HepG2 (cell line): Measurements from ENCODE around the gene FBP2. TPM values are rescaled to one million over a fixed set of nuclear protein-coding genes. Genes with fewer than 3 reads are reported as not detected.

ENCODE experiments used
- ATAC-seq: fragments of 200-7000 bp; cut with Tn5 transposase; 3 replicates; pipeline ENCODE4 v1.9.1; 2020; ENCODE audit warnings: mild to moderate bottlenecking, moderate library complexity
- BruUV-seq: library from RNA; stranded (reverse); fragments of 400-500 nt; replicated peaks from 2 replicates; lab custom pipeline; 2021; lab: Mats Ljungman, UMichigan
- CTCF ChIA-PET: fragments of 300-600 bp; formaldehyde crosslinking; extraction: SDS; loops from one replicate; lab custom pipeline; 2021; ENCODE audit warnings: low total read pairs, inconsistent platforms, low intra/inter-chr PET ratio; lab: Yijun Ruan, JAX
- POLR2A ChIA-PET: fragments of 350-600 bp; sonication (Branson Sonifier 250); formaldehyde crosslinking; loops from one replicate; lab custom pipeline; 2020; ENCODE audit warnings: antibody characterized with exemption, inconsistent platforms; lab: Yijun Ruan, JAX
- DNase-seq: peaks from one replicate; pipeline ENCODE4 v3.0.0-alpha.2; 2015; ENCODE audit warnings: low spot score
- FAIRE-seq: peaks from 3 replicates; lab custom pipeline; 2011; peaks lifted over from hg19 to GRCh38; lab: Jason Lieb, UNC
- H2AFZ ChIP-seq: one replicate; pipeline ENCODE4 v1.6.1; 2011; ENCODE audit warnings: low read length, inconsistent platforms
- H3K27ac ChIP-seq: fragments of 300-600 bp; 3 replicates; pipeline ENCODE4 v1.8.0; 2011; ENCODE audit warnings: mixed run types, mild to moderate bottlenecking, mixed read lengths, low read length, inconsistent platforms; ENCODE audit not compliant: insufficient read depth; ENCODE audit errors: extremely low read length
- H3K27me3 ChIP-seq, 2 experiments: fragments of 200-600 bp in 1 of 2; 2 replicates in 1 of 2; 3 replicates in 1 of 2; pipeline versions ENCODE4 v1.6.0 to v1.8.0; 2011; ENCODE audit warnings: low read length in 2 of 2, mild to moderate bottlenecking in 2 of 2, moderate library complexity in 2 of 2, inconsistent platforms in 1 of 2; ENCODE audit not compliant: insufficient read depth in 2 of 2, control insufficient read depth in 1 of 2
- H3K36me3 ChIP-seq, 2 experiments: fragments of 200-600 bp in 1 of 2; replicated peaks in 1 of 2; 2 replicates in 1 of 2; 3 replicates in 1 of 2; pipeline versions ENCODE4 v1.5.1 to v1.8.0; 2011; ENCODE audit warnings: low read length in 2 of 2, inconsistent platforms in 1 of 2; ENCODE audit not compliant: insufficient read depth in 2 of 2, control insufficient read depth in 1 of 2
- H3K4me1 ChIP-seq: 2 replicates; pipeline ENCODE4 v1.5.1; 2012; ENCODE audit warnings: low read length, inconsistent platforms; ENCODE audit not compliant: insufficient read depth
- H3K4me2 ChIP-seq: 2 replicates; pipeline ENCODE4 v1.6.0; 2011; ENCODE audit warnings: low read depth, low read length, inconsistent platforms
- H3K4me3 ChIP-seq, 3 experiments: fragments of 200-600 bp in 1 of 3; sonication (generic), shearing (Covaris generic) in 1 of 3; replicated peaks in 1 of 3; 2 replicates each; pipeline ENCODE4 v1.5.1; 2011 to 2016; ENCODE audit warnings: low read length in 3 of 3, inconsistent platforms in 2 of 3, low read depth in 2 of 3, mild to moderate bottlenecking in 2 of 3, control low read depth in 1 of 3, mixed read lengths in 1 of 3; ENCODE audit not compliant: insufficient read depth in 1 of 3
- H3K79me2 ChIP-seq: one replicate; pipeline ENCODE4 v1.6.1; 2011; ENCODE audit warnings: low read length, inconsistent platforms; ENCODE audit not compliant: insufficient read depth
- H3K9ac ChIP-seq: 2 replicates; pipeline ENCODE4 v1.6.0; 2011; ENCODE audit warnings: mild to moderate bottlenecking, low read depth, low read length, inconsistent platforms; ENCODE audit not compliant: insufficient read depth
- H3K9me3 ChIP-seq: 2 replicates; pipeline ENCODE4 v1.5.1; 2012; ENCODE audit warnings: mild to moderate bottlenecking, low read length
- H4K20me1 ChIP-seq: 2 replicates; pipeline ENCODE4 v1.6.0; 2011; ENCODE audit warnings: inconsistent platforms, mild to moderate bottlenecking, low read length, moderate library complexity; ENCODE audit not compliant: insufficient read depth
- AHR ChIP-seq: IDR thresholded peaks from 2 replicates; pipeline ENCODE4 v1.6.1; 2018; ENCODE audit warnings: missing genetic modification reagents, missing compliant biosample characterization
- CREB1 ChIP-seq, 2 experiments: fragments of 450-650 bp in 1 of 2; IDR thresholded peaks; 2 replicates each; pipeline ENCODE4 v1.6.1; 2016 to 2017; ENCODE audit warnings: control low read depth in 1 of 2, mild to moderate bottlenecking in 1 of 2, missing compliant biosample characterization in 1 of 2, missing genetic modification characterization in 1 of 2
- FOXA3 ChIP-seq: IDR thresholded peaks from 2 replicates; pipeline ENCODE4 v1.6.1; 2016; ENCODE audit warnings: missing genetic modification reagents, missing compliant biosample characterization
- FOXJ3 ChIP-seq: sonication (generic); formaldehyde crosslinking; IDR thresholded peaks from 2 replicates; pipeline ENCODE4 v1.4.0; 2020; ENCODE audit warnings: missing genetic modification reagents, mild to moderate bottlenecking, borderline replicate concordance
- GFI1 ChIP-seq: sonication (generic); formaldehyde crosslinking; IDR thresholded peaks from 2 replicates; pipeline ENCODE4 v1.5.0; 2020; ENCODE audit warnings: missing genetic modification reagents, mild to moderate bottlenecking, borderline replicate concordance
- HNRNPLL ChIP-seq: fragments of 200-400 bp; formaldehyde crosslinking; IDR thresholded peaks from 2 replicates; pipeline ENCODE4 v1.6.1; 2017; ENCODE audit warnings: mild to moderate bottlenecking, low read depth, low read length; ENCODE audit not compliant: poor library complexity, severe bottlenecking
- KLF13 ChIP-seq: sonication (generic); formaldehyde crosslinking; IDR thresholded peaks from 2 replicates; pipeline ENCODE4 v1.4.0; 2020; ENCODE audit warnings: mild to moderate bottlenecking, missing genetic modification reagents
- MAFK ChIP-seq, 2 experiments: IDR thresholded peaks in 1 of 2; conservative IDR thresholded peaks in 1 of 2; 2 replicates each; pipeline ENCODE4 v1.6.1; 2011; ENCODE audit warnings: improper control_type of control experiment in 2 of 2, low read length in 2 of 2
- MTA3 ChIP-seq: sonication (generic); formaldehyde crosslinking; IDR thresholded peaks from 2 replicates; pipeline ENCODE4 v1.4.0; 2020; ENCODE audit warnings: missing genetic modification reagents
- MXI1 ChIP-seq: IDR thresholded peaks from 3 replicates; pipeline ENCODE4 v1.6.1; 2012; ENCODE audit warnings: low read depth, low read length, inconsistent platforms, borderline replicate concordance
- NFATC3 ChIP-seq: sonication (generic); formaldehyde crosslinking; IDR thresholded peaks from 2 replicates; pipeline ENCODE4 v1.5.1; 2020; ENCODE audit warnings: mild to moderate bottlenecking, missing genetic modification reagents
- NFKBIZ ChIP-seq: IDR thresholded peaks from 2 replicates; pipeline ENCODE4 v1.6.1; 2018; ENCODE audit warnings: missing genetic modification reagents, missing compliant biosample characterization
- NR2F2 ChIP-seq: IDR thresholded peaks from 2 replicates; pipeline ENCODE4 v1.6.1; 2012; ENCODE audit warnings: low read depth, inconsistent platforms, borderline replicate concordance
- NR3C1 ChIP-seq: sonication (generic); formaldehyde crosslinking; IDR thresholded peaks from 2 replicates; pipeline ENCODE4 v1.4.0; 2020; ENCODE audit warnings: missing genetic modification reagents
- NRL ChIP-seq: sonication (generic); formaldehyde crosslinking; IDR thresholded peaks from 2 replicates; pipeline ENCODE4 v1.5.0; 2020; ENCODE audit warnings: missing genetic modification reagents, mild to moderate bottlenecking, moderate library complexity, borderline replicate concordance
- ZBTB38 ChIP-seq: sonication (generic); formaldehyde crosslinking; IDR thresholded peaks from 2 replicates; pipeline ENCODE4 v1.5.1; 2020; ENCODE audit warnings: mild to moderate bottlenecking, missing genetic modification reagents
- ZNF460 ChIP-seq: sonication (generic); formaldehyde crosslinking; IDR thresholded peaks from 2 replicates; pipeline ENCODE4 v1.5.1; 2020; ENCODE audit warnings: missing genetic modification reagents, mild to moderate bottlenecking, borderline replicate concordance
- ZNF577 ChIP-seq: sonication (generic); formaldehyde crosslinking; IDR thresholded peaks from 2 replicates; pipeline ENCODE4 v1.4.0; 2020; ENCODE audit warnings: mild to moderate bottlenecking, low read depth, missing genetic modification reagents, borderline replicate concordance
- ZSCAN30 ChIP-seq: sonication (generic); formaldehyde crosslinking; IDR thresholded peaks from 2 replicates; pipeline ENCODE4 v1.5.0; 2020; ENCODE audit warnings: mild to moderate bottlenecking, missing genetic modification reagents
- WGBS: methylation state at CpG from one replicate; pipeline ENCODE4 v1.1.6; 2017; ENCODE audit warnings: low lambda C conversion rate; 5-methylcytosine and 5-hydroxymethylcytosine counted together
- in situ Hi-C: cut with HindIII; loops from 2 replicates; pipeline ENCODE4 v1.10.0; 2017; ENCODE audit warnings: low pct_unique_long_range_greater_than_20kb; ENCODE audit not compliant: extremely low pct_ligation_motif_present
- intact Hi-C: fragments of 100-400 bp; cut with micrococcal nuclease; formaldehyde crosslinking; loops from one replicate; pipeline ENCODE4 v1.10.0; 2022; ENCODE audit not compliant: unreplicated experiment
- polyA plus RNA-seq, 8 experiments: library from polyadenylated mRNA; depleted of rRNA in 3 of 8; stranded (reverse) in 7 of 8; unstranded in 1 of 8; fragments of >200 nt; fragmentation: Illumina TruSeq in 4 of 8; extraction: Trizol in 4 of 8; gene quantifications; 2 replicates each; pipeline versions ENCODE4 v1.2.1 to v1.2.3, GENCODE V29; 2011 to 2016; ENCODE audit warnings: low read depth in 4 of 8, missing spikeins in 1 of 8, mixed read lengths in 1 of 8; ENCODE audit not compliant: insufficient read depth in 1 of 8
- total RNA-seq, 5 experiments: library from RNA; depleted of rRNA; stranded (reverse); fragments of >200 nt; fragmentation: Illumina TruSeq; extraction: Trizol; gene quantifications; 2 replicates each; pipeline ENCODE4 v1.2.3, GENCODE V29; 2016; ENCODE audit warnings: low read depth in 1 of 5
- TF ChIP-seq, protein P1 (sequence below): IDR thresholded peaks from 2 replicates; pipeline ENCODE4 v1.6.1; 2016; ENCODE audit warnings: low read depth
- TF ChIP-seq, protein P2 (sequence below): sonication (generic); formaldehyde crosslinking; conservative IDR thresholded peaks from 2 replicates; pipeline ENCODE4 v1.4.0; 2020; ENCODE audit warnings: missing genetic modification reagents

Gene FBP2
- total and polyA plus RNA-seq, 2 of the 13 experiments (the other 11 are each of a cell fraction or from before 2014, with no cell fraction given), result not detected

- in situ Hi-C loops, result no loop called here
- CTCF ChIA-PET, result no interaction called here
- no TSS peak for BruUV-seq
Observed at GRCh38 chr9:94538908-94539307, 54.7 kb downstream of the FBP2 start.

DNA sequence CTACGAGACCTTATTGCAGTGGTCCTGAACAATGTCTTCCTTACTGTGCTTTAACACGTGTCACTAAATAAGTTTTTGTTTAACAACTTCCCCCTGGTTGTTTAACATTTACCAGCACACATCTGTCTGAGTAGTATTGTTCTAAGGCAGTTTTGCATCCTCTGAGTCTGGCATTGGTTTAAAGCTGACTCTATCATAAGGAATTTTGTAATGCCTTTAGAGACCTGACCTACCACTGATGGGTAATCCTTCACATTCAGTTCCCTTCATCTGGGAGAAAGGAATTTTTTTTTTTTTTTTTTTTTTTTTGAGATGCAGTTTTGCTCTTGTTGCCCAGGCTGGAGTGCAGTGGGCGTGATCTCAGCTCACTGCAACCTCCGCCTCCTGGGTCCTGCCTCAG is 58.7 kb downstream of the FBP2 start:
- FAIRE-seq (no peak), ATAC-seq (no peak)
- BruUV-seq, result no TSS peak
- Histone ChIP-seq H3K79me2 (peaks cover 6% of the 10 kb centered on the region), H3K9ac (no peak overlapping the region), H2AFZ (no peak overlapping the region), H3K4me1 (peaks cover 21% of the 10 kb centered on the region), H4K20me1 (no peaks in the 10 kb centered on the region), H3K9me3 (no peaks in the 10 kb centered on the region), H3K4me3 (no peak overlapping the region)
- POLR2A ChIA-PET, result no interaction called here
- in situ Hi-C loops, result no loop called here
- TF ChIP-seq ZNF460 (no peak), ZSCAN30 (CRISPR knock-in tag) (no peak), MAFK (conservative IDR thresholded peaks at IDR 0.05 in 1 of 2, IDR thresholded peaks at IDR 0.05 in 1 of 2; ENCODE audit: low read length in 2 of 2) (no peak), ZNF577 (CRISPR knock-in tag) (no peak), NRL (CRISPR knock-in tag) (no peak), NR2F2 (no peak), NFKBIZ (CRISPR knock-in tag) (no peak), NR3C1 (CRISPR knock-in tag) (no peak), FOXJ3 (CRISPR knock-in tag) (no peak)
- TF ChIP-seq, protein P1, sequence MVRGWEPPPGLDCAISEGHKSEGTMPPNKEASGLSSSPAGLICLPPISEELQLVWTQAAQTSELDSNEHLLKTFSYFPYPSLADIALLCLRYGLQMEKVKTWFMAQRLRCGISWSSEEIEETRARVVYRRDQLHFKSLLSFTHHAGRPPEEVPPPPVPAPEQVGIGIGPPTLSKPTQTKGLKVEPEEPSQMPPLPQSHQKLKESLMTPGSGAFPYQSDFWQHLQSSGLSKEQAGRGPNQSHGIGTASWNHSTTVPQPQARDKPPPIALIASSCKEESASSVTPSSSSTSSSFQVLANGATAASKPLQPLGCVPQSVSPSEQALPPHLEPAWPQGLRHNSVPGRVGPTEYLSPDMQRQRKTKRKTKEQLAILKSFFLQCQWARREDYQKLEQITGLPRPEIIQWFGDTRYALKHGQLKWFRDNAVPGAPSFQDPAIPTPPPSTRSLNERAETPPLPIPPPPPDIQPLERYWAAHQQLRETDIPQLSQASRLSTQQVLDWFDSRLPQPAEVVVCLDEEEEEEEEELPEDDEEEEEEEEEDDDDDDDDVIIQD (CRISPR knock-in tag), result no peak
- TF ChIP-seq, all 625 proteins: peak for 0
- H3K27ac ChIP-seq, result no peak overlapping the region
- no peak for DNase-seq
- 94% methylated on average over 4 of the region's 4 CpGs for WGBS
- H3K36me3 ChIP-seq, result peaks cover 0 to 3% of the 10 kb centered on the region in 2 experiments; a peak in 1 of 5 replicates
- H3K27me3 ChIP-seq, result no peaks in the 10 kb centered on the region
- intact Hi-C loops, result no loop called here
- CTCF ChIA-PET, result no interaction called here
- no peak overlapping the region for H3K4me2 ChIP-seq

More at GRCh38 chr9:94538908-94539307, 54.7 kb downstream of the FBP2 start:
- WGBS, result 98% methylated on average over 4 of the region's 4 CpGs
- Histone ChIP-seq H3K4me3 (no peak overlapping the region), H3K4me1 (peaks cover 6% of the 10 kb centered on the region), H2AFZ (no peak overlapping the region), H4K20me1 (no peaks in the 10 kb centered on the region), H3K9ac (no peak overlapping the region), H3K27ac (no peak overlapping the region), H3K4me2 (no peak overlapping the region), H3K27me3 (no peaks in the 10 kb centered on the region), H3K79me2 (peaks cover under 1% of the 10 kb centered on the region), H3K36me3 (peaks cover 0 to 3% of the 10 kb centered on the region in 2 experiments; a peak in 1 of 5 replicates), H3K9me3 (no peaks in the 10 kb centered on the region)
- no peak for FAIRE-seq
- TF ChIP-seq FOXA3 (CRISPR knock-in tag) (no peak), HNRNPLL (no peak), CREB1 (IDR thresholded peaks at IDR 0.05) (no peak), CREB1 (CRISPR knock-in tag; IDR thresholded peaks at IDR 0.05) (no peak), AHR (CRISPR knock-in tag) (no peak), NFATC3 (CRISPR knock-in tag) (no peak), ZBTB38 (no peak), KLF13 (CRISPR knock-in tag) (no peak), GFI1 (CRISPR knock-in tag) (no peak), MXI1 (no peak), MTA3 (CRISPR knock-in tag) (no peak)
- TF ChIP-seq, protein P2, sequence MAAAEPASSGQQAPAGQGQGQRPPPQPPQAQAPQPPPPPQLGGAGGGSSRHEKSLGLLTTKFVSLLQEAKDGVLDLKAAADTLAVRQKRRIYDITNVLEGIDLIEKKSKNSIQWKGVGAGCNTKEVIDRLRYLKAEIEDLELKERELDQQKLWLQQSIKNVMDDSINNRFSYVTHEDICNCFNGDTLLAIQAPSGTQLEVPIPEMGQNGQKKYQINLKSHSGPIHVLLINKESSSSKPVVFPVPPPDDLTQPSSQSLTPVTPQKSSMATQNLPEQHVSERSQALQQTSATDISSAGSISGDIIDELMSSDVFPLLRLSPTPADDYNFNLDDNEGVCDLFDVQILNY (CRISPR knock-in tag), result no peak
- no peak for ATAC-seq
- DNase-seq, result no peak
- intact Hi-C loops, result no loop called here
- POLR2A ChIA-PET, result no interaction called here
